ENCODE measurements around the gene CEBPZOS. TPM values are rescaled to one million over a fixed set of nuclear protein-coding genes. Genes with fewer than 3 reads are reported as not detected.
"Not testable (repeated sequence)": the region's sequence is repeated elsewhere in the genome, so short reads cannot be mapped to it uniquely, and the experiment has no call there.

CEBPZOS gene
- total RNA-seq, 3 donors from 2014 or later (not counting 1 experiment from before 2014, with no cell fraction given): 30.3 to 37.0 (median 30.9) TPM

DNA sequence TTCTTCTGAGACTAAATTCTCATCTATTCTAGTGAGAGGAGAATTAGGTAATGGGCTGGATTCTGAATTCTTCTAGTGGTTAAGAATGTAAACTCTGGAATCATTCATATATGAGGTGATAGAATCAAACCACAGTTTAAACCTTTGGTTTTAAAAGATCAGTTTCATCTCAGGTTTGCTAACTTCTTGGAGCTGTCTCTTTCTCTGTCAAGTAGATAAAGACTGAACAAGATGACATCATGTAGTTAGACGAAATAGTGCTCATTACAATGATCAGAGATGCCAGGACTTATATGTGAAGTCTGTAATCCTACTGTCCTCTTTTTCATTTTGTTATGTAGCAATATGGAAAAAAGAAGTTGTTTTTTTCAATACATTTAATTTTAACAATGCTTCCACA is 4.9 kb downstream of the CEBPZOS start:
- peaks cover 20% of the 10 kb centered on the region for H3K36me3 Mint-ChIP-seq
- Histone ChIP-seq H3K4me1 (ENCODE audit: control insufficient read depth, insufficient read depth, low read length) (peaks cover 13% of the 10 kb centered on the region), H3K27me3 (ENCODE audit: control insufficient read depth, insufficient read depth, low read length) (no peaks in the 10 kb centered on the region), H3K36me3 (ENCODE audit: control insufficient read depth, insufficient read depth, low read length) (peaks cover 48% of the 10 kb centered on the region), H3K27ac (ENCODE audit: low read length) (no peak overlapping the region), H3K4me3 (ENCODE audit: low read length) (no peak overlapping the region), H3K9me3 (ENCODE audit: control insufficient read depth, insufficient read depth, low read length) (no peaks in the 10 kb centered on the region)
- H3K9me3 Mint-ChIP-seq: no peaks in the 10 kb centered on the region
- WGBS (ENCODE audit: insufficient coverage): no CpG with 5 or more reads among the region's 1 CpG
- ATAC-seq (no peak), DNase-seq (no peak)
- intact Hi-C loops (cut with micrococcal nuclease): loop anchor here (1.0 kb wide), 1 partner anchor 30 kb away; the partner anchor contains the start of genes CEBPZ and NDUFAF7
- peak overlapping the region; percentile 56 to 85 for H3K27ac Mint-ChIP-seq
- H3K4me3 Mint-ChIP-seq: no peak overlapping the region
- TF ChIP-seq CTCF (IDR thresholded peaks at IDR 0.05): no peak
- H3K4me1 Mint-ChIP-seq: peaks cover 35 to 37% of the 10 kb centered on the region in 2 donors
- H3K27me3 Mint-ChIP-seq (ENCODE audit: low read depth in 2 of 2): no peaks in the 10 kb centered on the region

GRCh38 chr2:37201766-37202165 is 5.5 kb downstream of the CEBPZOS start:
- H3K4me1 ChIP-seq (ENCODE audit: control insufficient read depth, insufficient read depth, low read length): peaks cover 11% of the 10 kb centered on the region
- peak; percentile 88 to 94 (median 89) for ATAC-seq

DNA sequence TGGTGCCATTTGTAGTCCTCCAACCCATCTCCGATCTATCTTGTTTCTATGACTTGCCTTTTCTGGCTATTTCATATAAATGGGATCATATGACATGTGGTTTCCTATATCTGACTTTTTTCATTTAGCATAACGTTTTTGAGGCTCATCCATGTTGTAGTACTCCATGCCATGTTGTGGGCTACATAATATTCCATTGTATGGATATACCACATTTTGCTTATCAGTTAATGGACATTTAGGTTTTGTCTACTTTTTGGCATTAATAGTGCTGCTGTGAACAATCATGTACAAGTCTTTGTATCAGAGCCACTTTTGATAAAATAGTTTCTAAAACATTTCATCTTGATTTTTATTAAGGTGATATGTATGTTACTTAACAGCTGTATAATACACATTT is 7.4 kb downstream of the CEBPZOS start:
- no peaks in the 10 kb centered on the region for H3K27me3 Mint-ChIP-seq (ENCODE audit: low read depth in 2 of 2)
- no peak overlapping the region for H3K27ac ChIP-seq (ENCODE audit: low read length)
- H3K4me1 ChIP-seq (ENCODE audit: control insufficient read depth, insufficient read depth, low read length): no peaks in the 10 kb centered on the region
- no peak overlapping the region for H3K4me3 Mint-ChIP-seq
- no peaks in the 10 kb centered on the region for H3K9me3 ChIP-seq (ENCODE audit: control insufficient read depth, insufficient read depth, low read length)
- ATAC-seq: no peak
- no peak for DNase-seq
- peaks cover 43% of the 10 kb centered on the region for H3K36me3 Mint-ChIP-seq
- intact Hi-C loops (cut with micrococcal nuclease): no loop called here
- H3K27me3 ChIP-seq (ENCODE audit: control insufficient read depth, insufficient read depth, low read length): no peaks in the 10 kb centered on the region
- WGBS (ENCODE audit: insufficient coverage): 100% methylated on average over 1 of the region's 2 CpGs
- peaks cover 23 to 31% of the 10 kb centered on the region in 2 donors for H3K4me1 Mint-ChIP-seq
- no peak overlapping the region for H3K27ac Mint-ChIP-seq
- H3K4me3 ChIP-seq (ENCODE audit: low read length): no peak overlapping the region
- peaks cover 64% of the 10 kb centered on the region for H3K36me3 ChIP-seq (ENCODE audit: control insufficient read depth, insufficient read depth, low read length)
- H3K9me3 Mint-ChIP-seq: peaks cover 2 to 9% of the 10 kb centered on the region in 2 donors
- no peak for TF ChIP-seq CTCF (IDR thresholded peaks at IDR 0.05)

More at GRCh38 chr2:37201766-37202165, 5.5 kb downstream of the CEBPZOS start:
- Histone ChIP-seq H3K9me3 (ENCODE audit: control insufficient read depth, insufficient read depth, low read length) (no peaks in the 10 kb centered on the region), H3K27ac (ENCODE audit: low read length) (peak overlapping the region; percentile 14), H3K27me3 (ENCODE audit: control insufficient read depth, insufficient read depth, low read length) (no peaks in the 10 kb centered on the region), H3K4me3 (ENCODE audit: low read length) (no peak overlapping the region), H3K36me3 (ENCODE audit: control insufficient read depth, insufficient read depth, low read length) (peaks cover 52% of the 10 kb centered on the region)
- H3K9me3 Mint-ChIP-seq: peaks cover 0 to 2% of the 10 kb centered on the region in 2 donors
- peaks cover 23% of the 10 kb centered on the region for H3K36me3 Mint-ChIP-seq
- intact Hi-C loops (cut with micrococcal nuclease): loop anchor here (1.0 kb wide), 1 partner anchor 30 kb away; the partner anchor contains the start of genes CEBPZ and NDUFAF7
- no peak for TF ChIP-seq CTCF (IDR thresholded peaks at IDR 0.05)
- H3K27ac Mint-ChIP-seq: peak overlapping the region; percentile 56 to 85
- WGBS (ENCODE audit: insufficient coverage): 40% methylated on average over 1 of the region's 1 CpG
- peak; percentile 27 to 51 for DNase-seq
- H3K4me3 Mint-ChIP-seq: peak overlapping the region; percentile 45
- H3K27me3 Mint-ChIP-seq (ENCODE audit: low read depth in 2 of 2): no peaks in the 10 kb centered on the region
- H3K4me1 Mint-ChIP-seq: peaks cover 30 to 32% of the 10 kb centered on the region in 2 donors

DNA sequence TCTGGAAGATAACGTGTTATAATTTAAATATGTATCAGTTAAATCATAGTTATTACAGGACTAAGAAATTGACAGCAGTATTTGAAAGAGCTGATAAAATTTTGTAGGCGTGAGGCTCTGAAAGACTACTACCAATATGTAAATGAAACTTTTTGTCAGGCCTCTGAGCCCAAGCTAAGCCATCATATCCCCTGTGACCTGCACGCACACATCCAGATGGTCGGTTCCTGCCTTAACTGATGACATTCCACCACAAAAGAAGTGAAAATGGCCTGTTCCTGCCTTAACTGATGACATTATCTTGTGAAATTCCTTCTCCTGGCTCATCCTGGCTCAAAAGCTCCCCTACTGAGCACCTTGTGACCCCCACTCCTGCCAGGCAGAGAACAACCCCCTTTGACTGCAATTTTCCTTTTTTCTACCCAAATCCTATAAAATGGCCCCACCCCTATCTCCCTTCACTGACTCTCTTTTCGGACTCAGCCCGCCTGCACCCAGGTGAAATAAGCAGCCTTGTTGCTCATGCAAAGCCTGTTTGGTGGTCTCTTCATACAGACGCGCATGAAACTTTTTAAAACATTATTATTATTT is 8.9 kb downstream of the CEBPZOS start:
- H3K4me3 Mint-ChIP-seq; DNase-seq; H3K27me3 Mint-ChIP-seq (ENCODE audit: low read depth in 2 of 2); H3K9me3 ChIP-seq (ENCODE audit: control insufficient read depth, insufficient read depth, low read length); ATAC-seq; H3K27me3 ChIP-seq (ENCODE audit: control insufficient read depth, insufficient read depth, low read length); H3K4me1 ChIP-seq (ENCODE audit: control insufficient read depth, insufficient read depth, low read length); H3K27ac ChIP-seq (ENCODE audit: low read length); H3K4me3 ChIP-seq (ENCODE audit: low read length); intact Hi-C loops (cut with micrococcal nuclease): not testable (repeated sequence)
- H3K27ac Mint-ChIP-seq: peak overlapping the region; percentile 10 to 63
- H3K4me1 Mint-ChIP-seq: peaks cover 13 to 26% of the 10 kb centered on the region in 2 donors
- peaks cover 57% of the 10 kb centered on the region for H3K36me3 Mint-ChIP-seq
- WGBS (ENCODE audit: insufficient coverage): 100% methylated on average over 5 of the region's 8 CpGs
- H3K9me3 Mint-ChIP-seq: peaks cover 2 to 14% of the 10 kb centered on the region in 2 donors
- H3K36me3 ChIP-seq (ENCODE audit: control insufficient read depth, insufficient read depth, low read length): peaks cover 76% of the 10 kb centered on the region

Measured in natural killer cell (primary cell).